Muscle of arm (tissue), 12 donors: ENCODE data around the gene CMTM7. TPM values are rescaled to one million over a fixed set of nuclear protein-coding genes. Genes with fewer than 3 reads are reported as not detected.
"Not testable (repeated sequence)": the region's sequence is repeated elsewhere in the genome, so short reads cannot be mapped to it uniquely, and the experiment has no call there.

Experiments used
- DNase-seq: peaks from one replicate; pipeline ENCODE4 v3.0.0-alpha.2; 2013
- polyA plus RNA-seq, 12 donors: library from polyadenylated mRNA; unstranded; fragments of 120-200 nt; gene quantifications; one replicate each; pipeline ENCODE4 v1.2.1, GENCODE V29; 2013; ENCODE audit not compliant: insufficient read length in 12 of 12

Gene CMTM7
- polyA plus RNA-seq, 12 donors = 11.7 to 30.2 (median 17.4) TPM; not detected in 1

DNA sequence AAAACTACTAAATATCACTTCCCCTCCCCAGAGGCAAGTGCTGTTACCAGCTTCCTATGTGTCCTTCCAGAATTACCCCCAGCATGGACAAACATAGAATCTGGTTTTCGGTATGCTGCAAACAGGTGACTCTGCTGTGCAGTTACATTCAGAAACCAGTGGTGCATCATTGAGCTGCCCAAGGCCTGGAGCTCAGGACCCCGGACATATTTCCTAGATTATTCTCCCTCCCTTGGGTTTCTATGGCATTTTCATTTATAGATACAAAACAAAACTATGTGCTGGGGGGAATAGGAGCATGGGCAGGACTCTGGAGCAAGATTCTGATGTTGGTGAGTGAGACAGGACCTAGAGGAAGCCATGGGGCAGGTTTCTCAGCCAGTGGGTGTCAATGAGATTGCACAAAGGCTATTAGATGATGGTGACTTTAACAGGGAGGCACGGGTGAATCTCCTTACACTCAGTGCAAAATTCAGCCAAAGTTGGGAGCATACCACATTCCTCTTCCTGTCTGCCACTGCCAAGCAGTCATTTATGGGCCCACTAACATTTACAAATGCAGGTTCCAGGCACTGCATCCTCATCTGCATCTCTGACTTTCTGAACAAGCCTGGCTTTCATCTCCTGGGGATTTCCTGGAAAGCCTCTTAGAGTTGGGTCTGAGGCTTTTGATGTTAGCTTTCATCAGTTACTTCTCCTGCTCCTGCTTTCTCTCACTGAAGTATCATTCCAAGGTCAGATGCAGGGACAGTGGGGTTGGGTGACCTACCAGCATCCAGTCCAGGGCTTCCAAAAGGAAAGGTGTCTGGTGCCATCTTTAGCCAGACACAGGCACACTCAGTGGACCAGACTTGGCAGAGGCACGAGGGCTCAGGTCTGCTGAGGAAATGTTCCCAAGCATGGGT lies 44.5 kb downstream of the CMTM7 start:
- no peak for DNase-seq

- DNase-seq = no peak
Observed at GRCh38 chr3:32436816-32437189, 45.1 kb downstream of the CMTM7 start.

DNA sequence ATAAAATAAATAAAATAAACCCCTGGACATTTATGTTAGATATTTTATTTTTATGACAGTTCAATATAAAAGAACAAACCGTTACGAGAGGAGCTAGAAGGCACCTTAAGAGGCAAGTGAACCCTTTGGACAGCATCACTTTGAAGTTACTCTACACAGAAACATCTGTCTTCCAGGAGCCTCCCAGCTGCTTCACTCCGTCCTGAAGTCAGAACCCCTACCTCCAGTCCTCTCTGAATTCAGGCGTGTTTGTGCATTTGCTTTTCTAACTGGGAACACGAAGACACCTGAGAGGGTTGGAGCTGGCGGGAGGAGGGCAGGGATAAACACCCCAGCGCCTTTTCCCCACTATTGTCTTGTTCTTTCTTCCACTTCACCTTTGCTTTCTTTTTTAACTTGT lies 46.2 kb downstream of the CMTM7 start:
- no peak for DNase-seq

GRCh38 chr3:32438596-32439344 lies 47.1 kb downstream of the CMTM7 start:
- no peak for DNase-seq

- DNase-seq = not testable (repeated sequence)
Observed at GRCh38 chr3:32439421-32439820, 47.8 kb downstream of the CMTM7 start.

- no peak for DNase-seq
Observed at GRCh38 chr3:32440611-32441350, 49.1 kb downstream of the CMTM7 start.

GRCh38 chr3:32442766-32443165 lies 51.1 kb downstream of the CMTM7 start:
- DNase-seq = no peak

- DNase-seq = no peak
Observed at GRCh38 chr3:32443478-32443877, 51.8 kb downstream of the CMTM7 start.

GRCh38 chr3:32447865-32448400 lies 56.3 kb downstream of the CMTM7 start:
- no peak for DNase-seq

DNA sequence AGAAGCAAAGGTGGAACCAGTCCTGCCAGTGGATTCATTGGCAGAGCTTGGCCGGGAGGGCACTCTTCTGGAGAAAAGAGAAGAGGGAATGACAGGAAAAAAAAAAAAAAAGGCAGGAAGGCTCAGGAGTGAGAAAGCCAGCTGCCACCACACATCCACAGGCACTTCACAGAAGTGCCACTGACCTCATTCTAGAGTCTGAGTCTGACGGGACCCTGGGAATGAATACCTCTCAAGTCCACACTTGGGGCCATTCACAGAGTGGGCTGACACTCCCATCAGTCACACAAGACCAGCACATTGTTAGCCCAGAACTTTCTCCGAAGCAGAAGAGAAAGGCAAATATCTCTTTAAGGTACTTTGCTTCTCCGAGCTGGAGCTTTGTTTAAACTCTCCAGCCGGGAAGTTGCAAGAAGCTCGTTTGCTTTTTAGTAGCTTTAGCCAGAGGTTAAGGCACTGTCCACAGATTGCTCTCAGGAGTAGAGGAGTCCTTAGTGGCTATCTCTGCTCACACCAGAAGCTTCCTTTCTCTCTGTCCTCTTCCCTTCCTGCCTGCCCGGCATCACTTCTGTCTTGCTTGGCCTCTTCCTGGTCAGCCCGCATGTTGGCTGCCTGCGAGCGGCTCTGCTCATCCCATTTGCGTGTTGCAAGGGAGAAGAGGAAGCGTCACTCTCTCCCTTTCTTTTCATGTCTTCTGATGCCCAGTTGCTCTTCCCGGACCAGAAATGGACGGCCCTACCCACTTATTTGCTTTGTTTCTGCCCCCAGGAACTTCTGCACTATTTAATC lies 57.2 kb downstream of the CMTM7 start:
- no peak for DNase-seq

DNA sequence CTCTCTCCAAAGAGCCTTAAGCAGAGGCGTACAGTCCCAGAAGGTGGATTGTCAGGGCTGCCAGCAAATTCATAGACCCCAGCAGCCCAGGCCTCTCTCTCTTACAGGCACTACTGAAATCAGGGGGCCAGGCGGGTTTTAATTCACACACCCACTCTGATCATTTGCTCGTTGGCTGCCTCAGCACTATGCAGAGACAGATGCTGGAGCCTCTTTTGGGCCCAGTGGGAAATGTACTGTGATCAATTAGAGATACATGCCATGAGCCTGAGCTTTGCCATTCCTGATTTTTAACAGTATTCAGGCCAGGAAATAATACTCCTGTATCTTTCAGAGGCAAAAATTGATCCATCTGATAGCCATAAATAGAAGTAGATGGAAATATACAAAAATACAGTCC lies 58.0 kb downstream of the CMTM7 start:
- DNase-seq = no peak

GRCh38 chr3:32450426-32450825 lies 58.8 kb downstream of the CMTM7 start:
- DNase-seq = no peak

GRCh38 chr3:32450992-32451659 lies 59.5 kb downstream of the CMTM7 start:
- no peak for DNase-seq

DNA sequence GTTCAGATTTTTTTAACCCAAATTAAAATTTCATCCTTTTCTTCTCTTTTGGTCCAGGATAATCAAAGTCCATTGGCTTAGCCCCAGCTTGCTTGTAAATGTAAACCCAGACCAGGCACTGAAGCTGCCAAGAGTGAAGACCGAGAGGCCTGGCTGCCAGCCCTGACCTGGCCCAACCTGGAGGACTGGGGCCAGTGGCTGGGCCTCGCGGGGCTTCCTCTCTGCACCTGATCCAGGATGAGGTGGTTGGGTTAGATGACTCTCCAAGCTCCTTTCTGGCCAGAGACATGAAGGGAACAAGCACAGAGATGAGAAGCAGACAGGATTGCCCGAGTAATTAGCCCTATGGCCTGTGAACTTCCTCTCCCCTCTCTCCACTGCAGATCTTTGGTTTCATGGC lies 60.4 kb downstream of the CMTM7 start:
- no peak for DNase-seq

DNA sequence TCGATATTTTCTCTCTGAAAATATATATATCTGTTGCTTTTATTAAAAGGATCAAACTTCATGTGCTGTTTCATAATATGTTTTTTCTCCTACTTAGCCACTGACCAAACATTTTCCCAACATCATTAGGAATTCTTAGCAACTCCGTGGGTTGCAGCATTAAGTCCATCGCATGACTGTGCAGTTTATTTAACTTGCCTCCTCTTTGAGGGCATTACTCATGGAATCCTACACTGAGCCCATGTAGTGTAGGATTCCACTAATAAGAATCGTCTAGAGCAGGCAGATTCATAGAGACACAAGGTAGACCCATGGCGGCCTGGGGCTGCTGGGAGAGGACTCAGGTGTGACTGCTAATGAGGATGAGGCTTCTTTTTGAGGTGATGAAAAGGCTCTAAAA lies 61.7 kb downstream of the CMTM7 start:
- no peak for DNase-seq

GRCh38 chr3:32454111-32454510 lies 62.5 kb downstream of the CMTM7 start:
- no peak for DNase-seq

DNA sequence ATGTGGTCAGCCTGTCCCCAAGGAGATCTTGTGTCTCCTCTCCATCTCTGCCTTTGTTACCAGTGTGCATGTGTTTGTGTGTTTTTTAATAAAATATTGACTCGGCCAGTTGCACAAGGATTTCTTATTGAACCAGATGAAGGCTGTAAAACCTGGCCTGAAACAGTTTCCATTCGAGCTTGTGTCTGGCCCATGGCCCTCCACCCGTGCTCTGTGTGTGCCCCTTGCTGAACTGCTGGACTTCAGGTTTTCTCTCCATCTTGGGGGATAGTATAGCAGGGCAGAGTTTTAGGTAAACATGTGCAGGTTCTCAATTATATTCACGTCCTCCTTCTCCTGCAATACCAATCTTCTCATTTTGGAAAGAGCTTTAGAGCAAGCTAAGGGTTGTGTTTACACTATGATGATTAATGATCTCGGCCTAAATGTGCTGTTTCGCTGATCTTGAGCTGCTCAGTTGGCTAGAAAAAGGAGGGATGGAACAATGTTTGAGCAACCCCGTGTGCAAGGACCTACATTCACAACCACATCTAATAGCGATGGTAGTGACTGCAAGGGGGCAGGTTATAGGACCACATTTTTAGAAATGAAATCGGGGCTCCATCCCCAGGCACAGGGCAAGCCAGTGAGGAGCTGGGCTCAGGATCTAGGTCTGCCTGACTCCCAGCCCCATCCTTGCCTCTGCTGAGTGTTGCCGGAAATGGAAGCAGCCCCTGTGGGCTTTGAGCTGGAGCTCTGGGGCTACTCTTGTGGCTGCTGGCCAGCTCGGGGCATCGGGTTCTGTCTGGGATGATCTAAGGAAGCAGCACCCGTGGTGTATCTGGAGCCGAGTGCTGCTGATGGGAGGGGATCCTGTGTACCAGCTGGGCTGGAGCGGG lies 63.3 kb downstream of the CMTM7 start:
- DNase-seq = no peak

DNA sequence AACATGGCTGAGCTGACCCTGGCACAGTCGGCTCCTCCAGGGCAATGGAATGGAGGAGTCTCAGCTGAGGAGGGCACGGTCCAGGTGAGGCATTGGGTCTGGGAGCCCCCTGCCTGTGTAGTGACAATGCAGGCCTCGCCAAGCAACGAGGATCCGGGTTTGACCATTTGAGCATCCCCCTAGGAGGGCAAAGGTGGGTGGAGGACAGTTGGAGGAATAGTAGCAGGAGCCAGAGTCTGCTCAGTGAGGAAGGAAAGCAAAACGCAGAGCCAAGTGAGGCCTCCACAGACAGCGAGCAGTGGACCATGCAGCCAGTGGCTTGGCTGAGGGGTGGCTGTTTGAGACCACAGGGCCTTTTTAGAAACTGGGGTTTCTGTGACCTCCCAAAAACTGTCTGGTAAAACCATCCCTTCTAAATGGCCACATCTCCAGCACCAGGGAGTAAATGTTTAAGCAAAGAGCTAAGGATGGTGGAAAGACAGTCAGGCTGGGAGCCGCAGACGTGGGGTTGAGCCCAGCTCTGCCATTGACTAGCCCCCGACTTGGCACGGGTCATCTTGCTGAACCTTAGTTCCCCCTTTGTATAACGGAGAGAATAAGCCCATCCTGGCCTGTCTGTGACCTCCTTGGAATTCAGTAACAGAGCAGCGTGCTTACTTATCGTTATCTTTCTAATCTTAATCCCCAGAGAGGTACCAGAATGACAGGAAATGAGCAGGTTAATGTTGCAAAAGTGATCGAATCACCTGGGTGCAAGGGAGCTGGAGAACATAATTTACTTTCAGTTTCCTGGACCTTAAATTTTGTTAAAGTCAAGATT lies 64.2 kb downstream of the CMTM7 start:
- no peak for DNase-seq
